GM18519 (cell line): ENCODE data around the gene NCKIPSD.

Experiments used
- ATAC-seq: cut with Tn5 transposase; IDR thresholded peaks from one replicate; pipeline ENCODE4 v1.9.1; 2021; ENCODE audit warnings: mild to moderate bottlenecking, moderate library complexity; ENCODE audit not compliant: unreplicated experiment, low FRiP score

The NCKIPSD gene

GRCh38 chr3:48651771-48652170, 33.9 kb downstream of the NCKIPSD start:
- ATAC-seq, result no peak

- no peak for ATAC-seq
Observed at GRCh38 chr3:48650723-48651122, 35.0 kb downstream of the NCKIPSD start.

GRCh38 chr3:48648188-48648850, 37.4 kb downstream of the NCKIPSD start:
- ATAC-seq, result no peak

GRCh38 chr3:48647714-48648113, 38.0 kb downstream of the NCKIPSD start:
- ATAC-seq, result no peak

DNA sequence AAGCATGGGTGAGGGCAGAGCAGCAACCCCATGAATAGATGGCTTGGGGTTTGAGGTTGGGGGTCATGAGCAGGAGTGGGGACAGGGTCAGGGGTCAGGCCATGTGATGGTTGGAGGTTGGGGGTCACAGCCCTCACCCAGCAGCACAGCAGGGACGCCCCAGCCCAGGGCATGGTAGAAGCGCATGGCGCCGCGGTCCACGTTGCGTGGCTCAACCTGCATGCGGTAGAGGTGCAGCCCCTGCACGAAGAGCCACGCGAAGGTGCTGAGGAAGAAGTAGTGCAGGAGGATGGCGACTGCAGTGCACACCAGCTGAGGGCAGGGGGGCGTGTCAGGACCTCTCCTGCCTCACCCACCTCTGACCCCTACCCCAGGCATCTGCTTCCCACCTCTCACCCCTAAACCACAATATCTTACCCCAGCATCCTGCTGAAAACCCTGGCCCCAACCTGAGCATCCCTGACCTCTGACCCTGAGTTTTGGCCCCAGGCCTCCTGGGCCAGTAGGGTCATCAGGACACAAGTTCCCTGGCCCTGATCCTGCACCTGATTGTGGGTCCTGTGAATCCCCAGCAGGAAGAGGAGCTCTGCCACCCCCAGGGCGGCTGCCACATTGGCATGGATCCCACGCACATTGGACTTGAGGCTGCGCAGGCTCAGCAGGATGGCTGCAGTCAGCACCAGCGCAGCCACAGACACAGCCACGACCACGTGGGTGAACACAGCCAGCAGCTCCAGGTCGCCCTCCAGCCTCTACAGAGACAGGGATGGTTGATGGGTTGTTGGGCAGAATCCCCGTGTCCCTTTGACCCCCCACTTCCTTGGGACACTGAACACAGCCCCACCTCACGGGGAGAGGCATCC, 40.6 kb downstream of the NCKIPSD start:
- ATAC-seq, result no peak

DNA sequence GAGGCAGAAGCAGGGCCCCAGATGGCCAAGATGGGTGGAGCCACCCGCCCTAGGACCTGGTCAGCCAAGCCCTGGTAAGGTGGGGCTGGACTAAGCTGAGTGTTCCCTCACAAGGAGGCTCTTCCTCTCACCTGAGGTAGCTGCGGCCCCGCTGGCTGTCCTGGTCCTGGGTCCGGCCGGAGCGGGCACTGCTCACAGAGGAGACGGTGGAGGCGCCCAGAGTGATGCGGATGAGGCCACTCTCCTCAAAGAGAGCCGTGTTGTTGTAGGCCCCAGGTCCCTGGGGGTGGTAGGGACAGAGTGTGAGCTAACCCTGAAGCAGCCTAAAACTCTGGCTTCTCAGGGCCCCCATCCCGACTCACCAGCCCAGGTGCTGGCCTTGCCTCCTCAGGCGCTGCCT, 43.1 kb downstream of the NCKIPSD start:
- no peak for ATAC-seq

DNA sequence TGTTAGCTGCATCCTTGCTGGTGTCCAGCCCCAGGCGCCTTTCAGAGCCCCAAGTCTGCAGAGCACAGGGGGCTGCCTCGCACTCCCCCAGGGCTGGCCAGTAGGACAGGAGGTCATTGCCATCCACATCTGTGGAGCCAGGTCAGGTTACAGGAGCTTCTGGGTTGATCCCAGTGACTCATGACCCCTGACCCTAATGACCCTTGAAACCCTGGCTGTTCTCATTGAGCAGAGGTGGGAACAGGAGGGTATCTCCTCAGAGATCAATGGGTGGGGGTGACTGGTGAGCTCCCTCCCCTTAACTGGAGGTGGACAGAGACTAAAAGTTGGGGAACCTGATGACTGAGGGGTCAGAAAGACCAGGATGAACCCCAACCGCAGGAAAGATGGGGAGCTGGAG, 44.3 kb downstream of the NCKIPSD start:
- ATAC-seq, result no peak

- no peak for ATAC-seq
Observed at GRCh38 chr3:48639944-48640606, 45.6 kb downstream of the NCKIPSD start.

DNA sequence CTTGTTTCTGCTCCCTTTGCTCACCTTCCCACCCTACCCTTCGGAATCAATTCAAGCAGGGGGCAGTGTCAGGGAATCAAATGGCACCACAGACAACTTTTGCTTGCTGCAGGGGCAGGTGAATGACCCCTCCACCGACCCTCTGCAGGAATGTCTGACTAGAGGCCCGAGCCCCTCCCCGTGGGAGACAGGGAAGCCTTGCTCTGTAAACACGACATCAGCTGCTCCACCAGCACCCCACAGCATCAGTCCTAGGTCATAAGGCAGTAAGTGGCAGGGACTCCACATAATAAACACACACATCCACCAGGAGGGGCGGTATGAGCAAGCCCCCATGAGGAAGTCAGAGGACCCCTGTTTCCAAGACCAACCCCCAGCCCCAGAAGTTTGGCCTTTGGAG, 48.4 kb downstream of the NCKIPSD start:
- no peak for ATAC-seq

DNA sequence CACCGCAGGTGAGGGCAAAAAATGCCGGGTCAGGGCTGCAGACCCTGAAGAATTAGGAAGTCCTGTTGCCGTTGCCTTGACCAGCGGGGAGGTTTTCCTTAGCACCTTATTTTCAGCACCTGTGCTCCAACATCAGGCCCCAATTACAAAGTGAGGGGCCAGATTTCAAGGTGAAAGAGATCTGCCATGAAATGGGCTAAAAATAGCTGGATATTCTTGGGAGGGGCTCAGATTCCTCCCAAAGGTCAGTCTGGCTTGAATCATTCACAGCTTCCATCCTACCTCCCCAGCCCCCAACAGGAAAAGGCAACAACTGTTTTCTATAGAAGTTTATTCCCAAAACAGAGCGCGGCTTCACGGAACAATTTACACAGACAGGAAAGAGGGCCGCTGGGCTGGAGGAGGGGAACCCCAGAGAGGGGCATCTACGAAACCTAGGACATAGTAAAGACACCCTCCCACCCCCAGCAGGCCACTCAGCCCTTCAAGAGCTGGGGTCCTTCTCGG, 49.5 kb downstream of the NCKIPSD start:
- ATAC-seq, result no peak

- peak; percentile 68 for ATAC-seq
Observed at GRCh38 chr3:48635222-48636021, 50.3 kb downstream of the NCKIPSD start, which contains the start of gene SLC26A6. SLC26A6 (minus strand) TSS chr3:48635461; CDS start chr3:48635393, 68 bp downstream.

- no peak for ATAC-seq
Observed at GRCh38 chr3:48634661-48635221, 51.0 kb downstream of the NCKIPSD start.

GRCh38 chr3:48633743-48634142, 52.0 kb downstream of the NCKIPSD start:
- no peak for ATAC-seq

DNA sequence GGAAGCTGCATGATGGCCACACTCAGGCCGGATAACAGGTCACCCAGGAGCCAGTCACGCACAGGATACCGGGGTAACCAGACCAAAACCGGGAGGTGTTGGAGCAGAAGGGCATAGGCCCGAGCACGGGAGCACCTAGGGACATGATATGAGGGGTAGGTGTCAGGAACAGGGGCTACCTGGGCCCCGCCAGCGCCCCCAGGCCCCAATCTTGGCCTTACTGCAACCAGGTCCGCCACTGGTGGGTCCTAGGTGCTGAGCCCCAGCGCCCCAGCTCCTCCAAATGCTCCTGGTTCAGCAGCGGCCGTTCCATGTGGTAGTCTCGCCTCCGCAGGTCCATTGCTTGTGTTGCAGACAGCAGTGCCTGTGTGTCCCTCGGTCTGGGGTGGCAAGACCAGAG, 52.5 kb downstream of the NCKIPSD start:
- ATAC-seq, result no peak

- ATAC-seq, result no peak
Observed at GRCh38 chr3:48631516-48632448, 53.9 kb downstream of the NCKIPSD start.

DNA sequence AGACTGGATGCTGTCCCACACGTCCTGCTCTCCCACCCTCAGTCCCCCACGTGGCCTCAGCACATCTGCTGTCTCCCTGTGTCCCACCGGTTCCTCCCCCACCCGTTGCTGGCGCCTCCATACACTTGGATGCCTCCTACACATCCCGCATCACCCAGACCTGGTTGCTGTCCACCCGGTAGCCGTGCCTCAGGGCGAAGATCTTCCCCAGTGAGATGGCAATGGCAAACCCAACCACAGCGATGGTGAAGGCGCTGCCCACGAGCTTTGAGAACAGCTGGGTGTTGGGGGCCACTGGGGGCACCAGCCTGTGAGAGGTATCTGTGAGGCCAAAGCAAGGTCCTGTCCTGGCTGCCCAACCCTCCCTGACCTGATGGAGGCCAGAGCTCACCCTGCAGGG, 54.9 kb downstream of the NCKIPSD start:
- ATAC-seq, result no peak

GRCh38 chr3:48630407-48630806, 55.3 kb downstream of the NCKIPSD start:
- no peak for ATAC-seq

DNA sequence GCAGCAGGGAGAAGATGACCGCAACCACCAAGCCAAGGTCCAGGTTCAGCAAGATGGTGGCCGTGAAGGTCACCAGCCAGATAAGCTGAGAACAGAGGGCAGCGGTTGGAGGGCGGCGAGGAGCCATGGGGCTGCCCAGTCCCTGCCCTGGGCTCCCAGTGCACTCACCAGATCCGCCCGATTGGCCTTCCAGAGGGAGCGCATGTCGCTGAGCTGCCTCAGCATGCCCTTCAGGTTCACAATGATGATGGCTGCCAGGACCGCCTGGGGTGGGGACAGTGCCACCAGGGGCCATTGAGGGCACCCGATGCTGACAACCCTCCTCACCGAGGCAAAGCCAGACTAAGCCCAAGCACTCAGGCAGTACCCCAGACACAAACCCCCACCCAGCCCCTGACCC, 55.8 kb downstream of the NCKIPSD start:
- no peak for ATAC-seq
